K562 (cell line): ENCODE measurements around the gene TMEM191C. TPM values are rescaled to one million over a fixed set of nuclear protein-coding genes. Genes with fewer than 3 reads are reported as not detected.

ENCODE experiments used
- ATAC-seq: fragments of 200-7000 bp; cut with Tn5 transposase; 3 replicates; pipeline ENCODE4 v1.9.1; 2020; ENCODE audit warnings: moderate library complexity
- BruUV-seq: library from RNA; stranded (reverse); fragments of 400-500 nt; replicated peaks from 2 replicates; lab custom pipeline; 2021; lab: Mats Ljungman, UMichigan
- CTCF ChIA-PET: fragments of 300-600 bp; formaldehyde crosslinking; extraction: SDS; loops from one replicate; lab custom pipeline; 2021; ENCODE audit warnings: low intra/inter-chr PET ratio; lab: Yijun Ruan, JAX
- POLR2A ChIA-PET: fragments of 300-600, 350-650 bp; sonication (Branson Sonifier 250); formaldehyde crosslinking; extraction: SDS; loops from one replicate; lab custom pipeline; 2021; ENCODE audit warnings: antibody characterized with exemption, inconsistent platforms; lab: Yijun Ruan, JAX
- DNase-seq, 4 experiments: peaks; one replicate each; pipeline versions ENCODE4 v3.0.0 to v3.0.0-alpha.2; 2011 to 2018; ENCODE audit warnings: low spot score in 3 of 4, mixed read lengths in 3 of 4; ENCODE audit errors: extremely low read depth in 1 of 4
- FAIRE-seq: peaks from 2 replicates; lab custom pipeline; 2011; peaks lifted over from hg19 to GRCh38; lab: Jason Lieb, UNC
- H2AFZ ChIP-seq: 2 replicates; pipeline ENCODE4 v1.6.0; 2011; ENCODE audit warnings: low read depth, low read length, control low read depth, inconsistent platforms
- H3K27ac ChIP-seq: fragments of 200-600 bp; 3 replicates; pipeline ENCODE4 v1.8.0; 2011; ENCODE audit warnings: low read depth, mild to moderate bottlenecking, control low read depth, inconsistent platforms, low read length, moderate library complexity, mixed read lengths; ENCODE audit errors: extremely low read depth
- H3K27me3 ChIP-seq, 2 experiments: fragments of 300-600 bp in 1 of 2; 2 replicates in 1 of 2; 3 replicates in 1 of 2; pipeline versions ENCODE4 v1.6.0 to v1.8.0; 2011; ENCODE audit warnings: inconsistent platforms in 2 of 2, low read length in 2 of 2, mild to moderate bottlenecking in 1 of 2, mixed read lengths in 1 of 2, moderate library complexity in 1 of 2; ENCODE audit not compliant: control insufficient read depth in 2 of 2, insufficient read depth in 2 of 2
- H3K36me3 ChIP-seq: fragments of 300-600 bp; 3 replicates; pipeline ENCODE4 v1.8.0; 2011; ENCODE audit warnings: mild to moderate bottlenecking, low read length, inconsistent platforms; ENCODE audit not compliant: control insufficient read depth, insufficient read depth
- H3K4me1 ChIP-seq, 2 experiments: fragments of 200-600 bp in 1 of 2; replicated peaks in 1 of 2; 2 replicates in 1 of 2; 3 replicates in 1 of 2; pipeline versions ENCODE4 v1.5.1 to v1.8.0; 2011; ENCODE audit warnings: inconsistent platforms in 2 of 2, low read length in 2 of 2, mild to moderate bottlenecking in 1 of 2, mixed read lengths in 1 of 2, moderate library complexity in 1 of 2; ENCODE audit not compliant: control insufficient read depth in 2 of 2, insufficient read depth in 2 of 2
- H3K4me2 ChIP-seq: 2 replicates; pipeline ENCODE4 v1.6.1; 2011; ENCODE audit warnings: low read length, control low read depth, inconsistent platforms, mixed read lengths; ENCODE audit not compliant: insufficient read depth
- H3K4me3 ChIP-seq: fragments of 200-600 bp; sonication (generic), shearing (Covaris generic); 2 replicates; pipeline ENCODE4 v1.5.1; 2016; ENCODE audit warnings: control low read depth, inconsistent platforms
- H3K79me2 ChIP-seq: fragments of 200-600 bp; 3 replicates; pipeline ENCODE4 v1.8.0; 2011; ENCODE audit warnings: low read length, inconsistent platforms; ENCODE audit not compliant: control insufficient read depth, insufficient read depth
- H3K9ac ChIP-seq, 2 experiments: 2 replicates each; pipeline versions ENCODE4 v1.6.0 to v1.6.1; 2011; ENCODE audit warnings: low read depth in 2 of 2, low read length in 2 of 2, control low read depth in 1 of 2, inconsistent platforms in 1 of 2, mild to moderate bottlenecking in 1 of 2, mixed read lengths in 1 of 2; ENCODE audit not compliant: insufficient read depth in 1 of 2
- H3K9me1 ChIP-seq: one replicate; pipeline ENCODE4 v1.6.0; 2011; ENCODE audit warnings: inconsistent platforms, mild to moderate bottlenecking, low read length, moderate library complexity; ENCODE audit not compliant: control insufficient read depth, insufficient read depth
- H3K9me3 ChIP-seq: replicated peaks from 2 replicates; pipeline ENCODE4 v1.5.1; 2011; ENCODE audit warnings: low read depth, low read length, inconsistent platforms; ENCODE audit not compliant: control insufficient read depth, insufficient read depth
- H4K20me1 ChIP-seq: replicated peaks from 2 replicates; pipeline ENCODE4 v1.6.1; 2011; ENCODE audit warnings: low read length, inconsistent platforms, mixed read lengths; ENCODE audit not compliant: control insufficient read depth, insufficient read depth
- ATF1 ChIP-seq, 2 experiments: fragments of 450-650 bp in 1 of 2; IDR thresholded peaks; 2 replicates each; pipeline ENCODE4 v1.6.1; 2016; ENCODE audit warnings: missing compliant biosample characterization in 1 of 2, missing genetic modification characterization in 1 of 2
- FOXA3 ChIP-seq, 2 experiments: fragments of 450-650 bp in 1 of 2; sonication (generic) in 1 of 2; formaldehyde crosslinking; IDR thresholded peaks in 1 of 2; conservative IDR thresholded peaks in 1 of 2; 2 replicates each; pipeline versions ENCODE4 v1.4.0 to v1.8.0; 2020 to 2022; ENCODE audit warnings: mild to moderate bottlenecking in 2 of 2, missing genetic modification reagents in 1 of 2
- FOXP1 ChIP-seq: sonication (generic); formaldehyde crosslinking; IDR thresholded peaks from 2 replicates; pipeline ENCODE4 v1.8.0; 2022; ENCODE audit warnings: mild to moderate bottlenecking, missing genetic modification reagents
- KDM4B ChIP-seq, 2 experiments: fragments of 450-650 bp in 1 of 2; sonication (generic) in 1 of 2; IDR thresholded peaks; 2 replicates each; pipeline ENCODE4 v1.6.1; 2016 to 2017; ENCODE audit warnings: borderline replicate concordance in 2 of 2, antibody characterized with exemption in 1 of 2, low read depth in 1 of 2, mild to moderate bottlenecking in 1 of 2
- MTF1 ChIP-seq: fragments of 250-450 bp; sonication (Bioruptor Pico); IDR thresholded peaks from 2 replicates; pipeline ENCODE4 v1.9.0; 2021; ENCODE audit warnings: moderate library complexity, mild to moderate bottlenecking, inconsistent platforms, borderline replicate concordance
- NR4A1 ChIP-seq, 2 experiments: fragments of 250-450 bp in 1 of 2; fragments of 450-650 bp in 1 of 2; sonication (Bioruptor Pico) in 1 of 2; IDR thresholded peaks; 2 replicates each; pipeline versions ENCODE4 v1.4.0 to v1.6.1; 2016 to 2020; ENCODE audit warnings: mild to moderate bottlenecking in 2 of 2, missing compliant biosample characterization in 1 of 2, missing genetic modification characterization in 1 of 2, moderate library complexity in 1 of 2
- PRMT5 ChIP-seq: sonication (generic); formaldehyde crosslinking; IDR thresholded peaks from 2 replicates; pipeline ENCODE4 v1.5.0; 2020; ENCODE audit warnings: missing genetic modification reagents
- SRSF7 ChIP-seq: fragments of 200-400 bp; formaldehyde crosslinking; optimal IDR thresholded peaks from 2 replicates; pipeline ENCODE3; 2017; ENCODE audit warnings: mild to moderate bottlenecking, low read depth, low read length
- TEAD1 ChIP-seq, 2 experiments: fragments of 450-650 bp in 1 of 2; sonication (generic) in 1 of 2; formaldehyde crosslinking; IDR thresholded peaks; 2 replicates each; pipeline versions ENCODE4 v1.4.0 to v1.8.0; 2020 to 2022; ENCODE audit warnings: mild to moderate bottlenecking in 2 of 2, missing genetic modification reagents in 1 of 2
- ZC3H8 ChIP-seq: fragments of 450-650 bp; IDR thresholded peaks from 2 replicates; pipeline ENCODE4 v1.6.1; 2017
- ZNF408 ChIP-seq: fragments of 250-450 bp; sonication (Bioruptor Pico); IDR thresholded peaks from 2 replicates; pipeline ENCODE4 v1.4.0; 2020; ENCODE audit warnings: low read depth, mild to moderate bottlenecking, moderate library complexity
- WGBS: fragments of 100-300 bp; shearing (Covaris generic); methylation state at CpG from one replicate; pipeline ENCODE4 v1.1.6; 2016; ENCODE audit warnings: low coverage, mixed read lengths; ENCODE audit not compliant: insufficient coverage; ENCODE audit errors: missing lambda C conversion rate; 5-methylcytosine and 5-hydroxymethylcytosine counted together
- in situ Hi-C: fragments of 300-500 bp; cut with MboI; formaldehyde crosslinking; loops from 4 replicates; pipeline ENCODE4 v1.15.0; 2018; ENCODE audit warnings: inconsistent platforms, mixed read lengths
- intact Hi-C: fragments of 100-400 bp; cut with micrococcal nuclease; formaldehyde crosslinking; loops from 2 replicates; pipeline ENCODE4 v1.14.2; 2022
- polyA plus RNA-seq, 8 experiments: library from polyadenylated mRNA; depleted of rRNA in 4 of 8; stranded (reverse) in 5 of 8; unstranded in 3 of 8; fragments of >200 nt; fragmentation: Nextera tagmentation in 2 of 8; fragmentation: Illumina TruSeq in 1 of 8; extraction: Ambion mirVana in 2 of 8; extraction: Trizol in 1 of 8; gene quantifications; 2 replicates each; pipeline versions ENCODE4 v1.2.1 to v1.2.3, GENCODE V29; 2011 to 2014; ENCODE audit warnings: inconsistent platforms in 1 of 8, missing spikeins in 1 of 8
- total RNA-seq, 7 experiments: library from RNA; depleted of rRNA in 6 of 7; stranded (reverse); fragments of >200 nt in 6 of 7; fragmentation: Illumina TruSeq in 2 of 7; extraction: Trizol in 2 of 7; gene quantifications; 2 replicates each; pipeline versions ENCODE4 v1.2.1 to v1.2.3, GENCODE V29; 2011 to 2021; ENCODE audit warnings: low replicate concordance in 1 of 7
- TF ChIP-seq, protein P1 (sequence below): fragments of 450-650 bp; IDR thresholded peaks from 2 replicates; pipeline ENCODE4 v1.6.1; 2017; ENCODE audit warnings: antibody characterized with exemption
- TF ChIP-seq, protein P2 (sequence below), 3 experiments: IDR thresholded peaks in 2 of 3; conservative IDR thresholded peaks in 1 of 3; 2 replicates each; pipeline ENCODE4 v1.5.1; 2011 to 2012; ENCODE audit warnings: low read length in 3 of 3, mild to moderate bottlenecking in 3 of 3, control low read depth in 2 of 3, improper control_type of control experiment in 1 of 3, inconsistent platforms in 1 of 3, low read depth in 1 of 3, mixed read lengths in 1 of 3, moderate library complexity in 1 of 3; ENCODE audit not compliant: insufficient read depth in 2 of 3
- TF ChIP-seq, protein P3 (sequence below): fragments of 450-650 bp; IDR thresholded peaks from 2 replicates; pipeline ENCODE4 v1.6.1; 2018; ENCODE audit warnings: mild to moderate bottlenecking, low read depth; ENCODE audit not compliant: partially characterized antibody

The TMEM191C gene
- total and polyA plus RNA-seq, 9 of the 15 experiments (the other 6 are each of a cell fraction or from before 2014, with no cell fraction given): 0.15 to 7.1 (median 1.1) TPM

DNA sequence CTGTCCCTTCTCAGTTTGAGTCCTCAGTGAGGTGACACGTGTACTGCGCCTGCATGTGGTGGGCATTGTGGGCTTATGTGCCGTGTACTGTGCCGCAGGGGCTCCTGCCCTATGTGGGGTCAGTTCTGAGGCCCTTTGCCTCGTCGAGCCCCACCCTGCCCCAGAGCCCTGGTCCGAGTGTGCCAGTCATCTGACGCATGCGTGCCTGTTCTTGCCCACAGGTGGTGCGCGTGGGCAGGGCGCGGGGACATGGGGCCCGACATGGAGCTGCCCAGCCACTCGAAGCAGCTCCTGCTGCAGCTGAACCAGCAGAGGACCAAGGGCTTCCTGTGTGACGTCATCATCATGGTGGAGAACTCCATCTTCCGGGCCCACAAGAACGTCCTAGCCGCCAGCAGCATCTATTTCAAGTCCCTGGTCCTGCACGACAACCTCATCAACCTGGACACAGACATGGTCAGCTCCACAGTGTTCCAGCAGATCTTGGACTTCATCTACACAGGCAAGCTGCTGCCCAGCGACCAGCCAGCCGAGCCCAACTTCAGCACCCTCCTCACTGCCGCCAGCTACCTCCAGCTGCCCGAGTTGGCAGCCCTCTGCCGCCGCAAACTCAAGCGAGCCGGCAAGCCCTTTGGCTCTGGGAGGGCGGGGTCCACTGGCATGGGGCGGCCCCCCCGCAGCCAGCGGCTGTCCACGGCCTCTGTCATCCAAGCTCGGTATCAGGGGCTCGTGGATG is 22.3 kb upstream of the TMEM191C start:
- ChIA-PET POLR2A (interaction anchor here (0.5 to 1.7 kb wide), 5 partner anchors 9 to 1591 kb away, joined by 3 to 7 read pairs (median 3); partner anchors contain the start of genes GNB1L and RTL10), CTCF (no interaction called here)
- no TSS peak for BruUV-seq
- Histone ChIP-seq H3K27me3 (no peaks in the 10 kb centered on the region), H3K27ac (no peak overlapping the region), H3K4me2 (no peak overlapping the region), H3K9me1 (peaks cover 19% of the 10 kb centered on the region), H3K36me3 (peaks cover 72% of the 10 kb centered on the region), H2AFZ (no peak overlapping the region), H4K20me1 (peaks cover 62% of the 10 kb centered on the region), H3K4me1 (peaks cover 0 to 68% of the 10 kb centered on the region in 2 experiments; a peak in 3 of 5 replicates), H3K79me2 (peaks cover 45% of the 10 kb centered on the region), H3K9ac (peak overlapping the region in 1 of 2 experiments; percentile 51; a peak in 1 of 4 replicates), H3K9me3 (no peaks in the 10 kb centered on the region), H3K4me3 (no peak overlapping the region)
- FAIRE-seq (no peak), DNase-seq (no peak), ATAC-seq (no peak)
- intact Hi-C loops (no loop called here), in situ Hi-C loops (no loop called here)
- 91% methylated on average over 35 of the region's 35 CpGs for WGBS
- TF ChIP-seq KDM4B (IDR thresholded peaks at IDR 0.05; ENCODE audit: borderline replicate concordance in 2 of 2, low read depth in 1 of 2) (0 out of 4 replicates have a peak, but pooled peaks of 1 of the 2 experiments have one; percentile 30), FOXA3 (CRISPR knock-in tag; conservative IDR thresholded peaks at IDR 0.05 in 1 of 2, IDR thresholded peaks at IDR 0.05 in 1 of 2) (peak in 1 of 2 experiments; percentile 18; a peak in 1 of 4 replicates), FOXP1 (CRISPR knock-in tag) (peak; percentile 70; the same call in 1 of the 2 replicates), ATF1 (CRISPR knock-in tag; IDR thresholded peaks at IDR 0.05) (0 out of 2 replicates have a peak, but pooled peaks have one; percentile 35), ATF1 (tag; IDR thresholded peaks at IDR 0.05) (peak; percentile 65), PRMT5 (CRISPR knock-in tag) (0 out of 2 replicates have a peak, but pooled peaks have one; percentile 15), MTF1 (CRISPR knock-in tag) (no peak), TEAD1 (CRISPR knock-in tag; IDR thresholded peaks at IDR 0.05) (peak in 1 of 2 experiments; percentile 41; a peak in 1 of 4 replicates), ZNF408 (no peak), NR4A1 (CRISPR knock-in tag; IDR thresholded peaks at IDR 0.05) (0 out of 2 replicates have a peak, but pooled peaks have one; percentile 39), NR4A1 (tag; IDR thresholded peaks at IDR 0.05) (no peak), ZC3H8 (no peak), SRSF7 (no peak)
- TF ChIP-seq, protein P1, sequence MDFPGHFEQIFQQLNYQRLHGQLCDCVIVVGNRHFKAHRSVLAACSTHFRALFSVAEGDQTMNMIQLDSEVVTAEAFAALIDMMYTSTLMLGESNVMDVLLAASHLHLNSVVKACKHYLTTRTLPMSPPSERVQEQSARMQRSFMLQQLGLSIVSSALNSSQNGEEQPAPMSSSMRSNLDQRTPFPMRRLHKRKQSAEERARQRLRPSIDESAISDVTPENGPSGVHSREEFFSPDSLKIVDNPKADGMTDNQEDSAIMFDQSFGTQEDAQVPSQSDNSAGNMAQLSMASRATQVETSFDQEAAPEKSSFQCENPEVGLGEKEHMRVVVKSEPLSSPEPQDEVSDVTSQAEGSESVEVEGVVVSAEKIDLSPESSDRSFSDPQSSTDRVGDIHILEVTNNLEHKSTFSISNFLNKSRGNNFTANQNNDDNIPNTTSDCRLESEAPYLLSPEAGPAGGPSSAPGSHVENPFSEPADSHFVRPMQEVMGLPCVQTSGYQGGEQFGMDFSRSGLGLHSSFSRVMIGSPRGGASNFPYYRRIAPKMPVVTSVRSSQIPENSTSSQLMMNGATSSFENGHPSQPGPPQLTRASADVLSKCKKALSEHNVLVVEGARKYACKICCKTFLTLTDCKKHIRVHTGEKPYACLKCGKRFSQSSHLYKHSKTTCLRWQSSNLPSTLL: no peak
- TF ChIP-seq, protein P2, sequence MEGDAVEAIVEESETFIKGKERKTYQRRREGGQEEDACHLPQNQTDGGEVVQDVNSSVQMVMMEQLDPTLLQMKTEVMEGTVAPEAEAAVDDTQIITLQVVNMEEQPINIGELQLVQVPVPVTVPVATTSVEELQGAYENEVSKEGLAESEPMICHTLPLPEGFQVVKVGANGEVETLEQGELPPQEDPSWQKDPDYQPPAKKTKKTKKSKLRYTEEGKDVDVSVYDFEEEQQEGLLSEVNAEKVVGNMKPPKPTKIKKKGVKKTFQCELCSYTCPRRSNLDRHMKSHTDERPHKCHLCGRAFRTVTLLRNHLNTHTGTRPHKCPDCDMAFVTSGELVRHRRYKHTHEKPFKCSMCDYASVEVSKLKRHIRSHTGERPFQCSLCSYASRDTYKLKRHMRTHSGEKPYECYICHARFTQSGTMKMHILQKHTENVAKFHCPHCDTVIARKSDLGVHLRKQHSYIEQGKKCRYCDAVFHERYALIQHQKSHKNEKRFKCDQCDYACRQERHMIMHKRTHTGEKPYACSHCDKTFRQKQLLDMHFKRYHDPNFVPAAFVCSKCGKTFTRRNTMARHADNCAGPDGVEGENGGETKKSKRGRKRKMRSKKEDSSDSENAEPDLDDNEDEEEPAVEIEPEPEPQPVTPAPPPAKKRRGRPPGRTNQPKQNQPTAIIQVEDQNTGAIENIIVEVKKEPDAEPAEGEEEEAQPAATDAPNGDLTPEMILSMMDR (IDR thresholded peaks at IDR 0.05 in 2 of 3, conservative IDR thresholded peaks at IDR 0.05 in 1 of 3; ENCODE audit: insufficient read depth in 2 of 3, low read depth in 1 of 3, low read length in 3 of 3): no peak
- TF ChIP-seq, protein P3, sequence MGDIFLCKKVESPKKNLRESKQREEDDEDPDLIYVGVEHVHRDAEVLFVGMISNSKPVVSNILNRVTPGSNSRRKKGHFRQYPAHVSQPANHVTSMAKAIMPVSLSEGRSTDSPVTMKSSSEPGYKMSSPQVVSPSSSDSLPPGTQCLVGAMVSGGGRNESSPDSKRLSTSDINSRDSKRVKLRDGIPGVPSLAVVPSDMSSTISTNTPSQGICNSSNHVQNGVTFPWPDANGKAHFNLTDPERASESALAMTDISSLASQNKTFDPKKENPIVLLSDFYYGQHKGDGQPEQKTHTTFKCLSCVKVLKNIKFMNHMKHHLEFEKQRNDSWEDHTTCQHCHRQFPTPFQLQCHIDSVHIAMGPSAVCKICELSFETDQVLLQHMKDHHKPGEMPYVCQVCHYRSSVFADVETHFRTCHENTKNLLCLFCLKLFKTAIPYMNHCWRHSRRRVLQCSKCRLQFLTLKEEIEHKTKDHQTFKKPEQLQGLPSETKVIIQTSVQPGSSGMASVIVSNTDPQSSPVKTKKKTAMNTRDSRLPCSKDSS: no peak
